GM23248 (cell line): ENCODE results near the gene CDC14A. TPM values are rescaled to one million over a fixed set of nuclear protein-coding genes. Genes with fewer than 3 reads are reported as not detected.

Source experiments
- DNase-seq: peaks from one replicate; pipeline ENCODE4 v3.0.0-alpha.2; 2015
- H2AFZ ChIP-seq: fragments of 200-600 bp; sonication (generic); 2 replicates; pipeline ENCODE4 v1.6.1; 2016; ENCODE audit warnings: antibody characterized with exemption
- H3F3A ChIP-seq: fragments of 200-600 bp; sonication (generic); 2 replicates; pipeline ENCODE4 v1.6.1; 2016; ENCODE audit warnings: mild to moderate bottlenecking, antibody characterized with exemption, mixed run types; ENCODE audit not compliant: insufficient read depth
- H3K27ac ChIP-seq: fragments of 200-600 bp; sonication (generic); 2 replicates; pipeline ENCODE4 v1.5.1; 2016; ENCODE audit warnings: mild to moderate bottlenecking
- H3K27me3 ChIP-seq: fragments of 200-600 bp; sonication (generic); replicated peaks from 2 replicates; pipeline ENCODE4 v1.6.1; 2016; ENCODE audit warnings: mild to moderate bottlenecking; ENCODE audit not compliant: insufficient read depth
- H3K36me3 ChIP-seq: fragments of 200-600 bp; sonication (generic); 2 replicates; pipeline ENCODE4 v1.6.1; 2016; ENCODE audit warnings: low read depth, mild to moderate bottlenecking
- H3K4me1 ChIP-seq: fragments of 200-600 bp; sonication (generic); 2 replicates; pipeline ENCODE4 v1.6.1; 2016; ENCODE audit warnings: mild to moderate bottlenecking; ENCODE audit not compliant: insufficient read depth
- H3K4me2 ChIP-seq: fragments of 200-600 bp; sonication (generic); one replicate; pipeline ENCODE4 v1.6.1; 2016; ENCODE audit warnings: mild to moderate bottlenecking; ENCODE audit not compliant: unreplicated experiment
- H3K4me3 ChIP-seq: fragments of 200-600 bp; sonication (generic); 2 replicates; pipeline ENCODE4 v1.5.1; 2016; ENCODE audit warnings: mild to moderate bottlenecking
- H3K79me2 ChIP-seq: fragments of 200-600 bp; sonication (generic); 2 replicates; pipeline ENCODE4 v1.6.1; 2016; ENCODE audit warnings: mild to moderate bottlenecking; ENCODE audit not compliant: insufficient read depth
- H3K9ac ChIP-seq: fragments of 200-600 bp; sonication (generic); 2 replicates; pipeline ENCODE4 v1.6.1; 2016; ENCODE audit warnings: mild to moderate bottlenecking
- H3K9me2 ChIP-seq: fragments of 200-600 bp; sonication (generic); 2 replicates; pipeline ENCODE4 v1.6.1; 2016; ENCODE audit warnings: mixed run types, mild to moderate bottlenecking, moderate library complexity; ENCODE audit not compliant: insufficient read depth
- H3K9me3 ChIP-seq: fragments of 200-600 bp; sonication (generic); one replicate; pipeline ENCODE4 v1.6.1; 2017; ENCODE audit warnings: low read depth
- H4K20me1 ChIP-seq: fragments of 200-600 bp; sonication (generic); 2 replicates; pipeline ENCODE4 v1.6.0; 2016; ENCODE audit not compliant: insufficient read depth
- EZH2 ChIP-seq: fragments of 200-600 bp; sonication (generic); IDR thresholded peaks from 2 replicates; pipeline ENCODE4 v1.6.1; 2018; ENCODE audit warnings: antibody characterized with exemption, mild to moderate bottlenecking; ENCODE audit not compliant: insufficient read depth, poor library complexity, severe bottlenecking
- EZH2phosphoT487 ChIP-seq: fragments of 200-600 bp; sonication (generic); IDR thresholded peaks from 2 replicates; pipeline ENCODE4 v1.6.1; 2018; ENCODE audit warnings: antibody characterized with exemption, moderate library complexity, mild to moderate bottlenecking, low read depth; ENCODE audit not compliant: insufficient read depth
- WGBS, 2 experiments: methylation state at CpG; one replicate each; pipeline ENCODE4 v1.1.6; 2015 to 2017; ENCODE audit warnings: low lambda C conversion rate in 2 of 2, low coverage in 1 of 2; ENCODE audit errors: missing lambda C conversion rate in 2 of 2; 5-methylcytosine and 5-hydroxymethylcytosine counted together
- in situ Hi-C: fragments of 300-500 bp; cut with MboI; formaldehyde crosslinking; loops from 2 replicates; pipeline ENCODE4 v1.15.0; 2020
- polyA plus RNA-seq: library from polyadenylated mRNA; unstranded; fragments of >200 nt; fragmentation: Nextera tagmentation; extraction: Ambion mirVana; gene quantifications from 2 replicates; pipeline ENCODE4 v1.2.1, GENCODE V29; 2016
- total RNA-seq: library from RNA; depleted of rRNA; stranded (reverse); fragments of >200 nt; shearing (Covaris generic); gene quantifications from 2 replicates; pipeline ENCODE4 v1.2.3, GENCODE V29; 2014

Gene CDC14A
- total and polyA plus RNA-seq, 2 experiments from 2014 or later = 1.5 to 1.8 TPM

GRCh38 chr1:100445565-100445964 lies 93.3 kb downstream of the CDC14A start:
- in situ Hi-C loops = no loop called here
- Histone ChIP-seq H3K27ac (no peak overlapping the region), H4K20me1 (no peaks in the 10 kb centered on the region)

GRCh38 chr1:100448366-100448765 lies 96.1 kb downstream of the CDC14A start:
- Histone ChIP-seq H3K79me2 (no peaks in the 10 kb centered on the region), H3K9ac (no peak overlapping the region), H3K36me3 (no peaks in the 10 kb centered on the region), H3K9me2 (no peaks in the 10 kb centered on the region), H3K4me3 (no peak overlapping the region), H3K4me1 (no peaks in the 10 kb centered on the region), H2AFZ (no peak overlapping the region), H3K9me3 (no peaks in the 10 kb centered on the region), H3F3A (no peaks in the 10 kb centered on the region), H3K4me2 (no peak overlapping the region), H4K20me1 (no peaks in the 10 kb centered on the region), H3K27me3 (no peaks in the 10 kb centered on the region), H3K27ac (no peak overlapping the region)
- in situ Hi-C loops = no loop called here
- TF ChIP-seq EZH2phosphoT487 (no peak), EZH2 (no peak)
- 62 to 68% methylated on average over 1 of the region's 1 CpG for WGBS, 2 experiments
- DNase-seq = no peak

More at GRCh38 chr1:100445565-100445964, 93.3 kb downstream of the CDC14A start:
- Histone ChIP-seq H3K4me2 (no peak overlapping the region), H3K9me2 (no peaks in the 10 kb centered on the region), H3K79me2 (no peaks in the 10 kb centered on the region), H3K36me3 (no peaks in the 10 kb centered on the region), H3K9ac (no peak overlapping the region), H3F3A (no peaks in the 10 kb centered on the region), H3K4me3 (no peak overlapping the region), H2AFZ (no peak overlapping the region), H3K4me1 (no peaks in the 10 kb centered on the region), H3K9me3 (no peaks in the 10 kb centered on the region), H3K27me3 (no peaks in the 10 kb centered on the region)
- DNase-seq = no peak
- TF ChIP-seq EZH2 = no peak
- TF ChIP-seq EZH2phosphoT487 = no peak

GRCh38 chr1:100449477-100449876 lies 97.2 kb downstream of the CDC14A start:
- Histone ChIP-seq H3K4me1 (no peaks in the 10 kb centered on the region), H3K9ac (no peak overlapping the region), H3K36me3 (no peaks in the 10 kb centered on the region), H3K27me3 (no peaks in the 10 kb centered on the region), H3K79me2 (no peaks in the 10 kb centered on the region), H3K4me2 (no peak overlapping the region), H3K9me2 (no peaks in the 10 kb centered on the region), H3K27ac (no peak overlapping the region), H3K4me3 (no peak overlapping the region), H4K20me1 (no peaks in the 10 kb centered on the region), H3K9me3 (no peaks in the 10 kb centered on the region), H2AFZ (no peak overlapping the region), H3F3A (no peaks in the 10 kb centered on the region)
- in situ Hi-C loops = no loop called here
- WGBS, 2 experiments = 86 to 92% methylated on average over 4 of the region's 4 CpGs
- no peak for DNase-seq
- TF ChIP-seq EZH2 (no peak), EZH2phosphoT487 (no peak)

- WGBS, 2 experiments = 93 to 96% methylated on average over 1 of the region's 1 CpG
- in situ Hi-C loops = loop anchor here (10.0 kb wide), 1 partner anchor 638 kb away; no protein-coding TSS in a partner anchor
- H3K4me1 ChIP-seq = no peaks in the 10 kb centered on the region
- DNase-seq = no peak
- H3K36me3 ChIP-seq = no peaks in the 10 kb centered on the region
- no peaks in the 10 kb centered on the region for H3K9me3 ChIP-seq
- no peaks in the 10 kb centered on the region for H3K79me2 ChIP-seq
- H3K4me3 ChIP-seq = no peak overlapping the region
- no peaks in the 10 kb centered on the region for H3F3A ChIP-seq
- TF ChIP-seq EZH2 = no peak
- TF ChIP-seq EZH2phosphoT487 = no peak
- H3K9me2 ChIP-seq = no peaks in the 10 kb centered on the region
- H2AFZ ChIP-seq = no peak overlapping the region
- H3K9ac ChIP-seq = no peak overlapping the region
- H3K27ac ChIP-seq = no peak overlapping the region
- no peak overlapping the region for H3K4me2 ChIP-seq
- no peaks in the 10 kb centered on the region for H3K27me3 ChIP-seq
- H4K20me1 ChIP-seq = no peaks in the 10 kb centered on the region
These were observed 100.3 kb downstream of the CDC14A start for GRCh38 chr1:100452641-100453040.

- Histone ChIP-seq H3K79me2 (no peaks in the 10 kb centered on the region), H4K20me1 (no peaks in the 10 kb centered on the region), H3K36me3 (no peaks in the 10 kb centered on the region), H3K4me2 (no peak overlapping the region), H3F3A (no peaks in the 10 kb centered on the region), H3K27ac (no peak overlapping the region), H3K9me2 (no peaks in the 10 kb centered on the region), H2AFZ (no peak overlapping the region), H3K4me1 (no peaks in the 10 kb centered on the region), H3K9ac (no peak overlapping the region), H3K9me3 (no peaks in the 10 kb centered on the region), H3K4me3 (no peak overlapping the region), H3K27me3 (no peaks in the 10 kb centered on the region)
- TF ChIP-seq EZH2phosphoT487 = no peak
- TF ChIP-seq EZH2 = no peak
- in situ Hi-C loops = loop anchor here (5.0 to 10.0 kb wide), 2 partner anchors 422 to 641 kb away; no protein-coding TSS in a partner anchor
- peak; percentile 50 for DNase-seq
These were observed 103.3 kb downstream of the CDC14A start for GRCh38 chr1:100455478-100456072.
